ENCODE results near the gene KCNJ9. TPM values are rescaled to one million over a fixed set of nuclear protein-coding genes. Genes with fewer than 3 reads are reported as not detected.

Gene KCNJ9
- polyA plus RNA-seq, 1 donor from 2014 or later: 8.0 TPM

DNA sequence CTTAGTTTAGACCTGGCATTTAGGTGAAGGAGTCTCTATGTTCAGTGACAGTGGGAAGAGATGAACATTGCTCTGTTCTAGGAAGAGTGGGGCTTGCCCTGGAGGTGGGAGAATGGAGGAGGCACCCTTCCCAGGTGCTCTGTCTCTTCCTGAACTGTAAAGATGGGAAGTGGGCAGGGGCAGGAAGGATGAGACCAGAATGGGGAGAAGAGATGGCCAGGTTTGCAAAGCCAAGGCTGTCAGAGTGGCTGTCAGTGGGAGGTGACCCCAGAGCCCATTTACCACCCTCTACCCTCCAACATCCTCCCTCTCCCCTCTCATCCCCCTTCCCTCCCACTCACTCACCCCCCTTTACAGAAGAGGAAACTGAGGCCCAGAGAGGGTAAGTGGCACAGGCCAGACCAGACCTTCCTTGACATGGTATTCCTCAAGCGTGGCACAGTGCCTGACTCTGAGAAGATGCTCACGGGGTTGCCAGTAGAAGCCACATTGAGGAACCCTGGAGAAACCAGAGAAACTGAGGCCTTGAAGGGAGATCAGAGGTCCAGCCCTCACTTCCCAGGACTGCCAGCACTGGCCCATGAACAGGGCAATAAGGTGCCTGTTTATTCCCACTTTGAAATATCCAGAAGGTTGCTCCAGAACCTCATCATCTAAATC lies 18.5 kb downstream of the KCNJ9 start:
- H3K27ac ChIP-seq (ENCODE audit: low read length): no peak overlapping the region
- H3K4me2 ChIP-seq (ENCODE audit: low read length): no peak overlapping the region
- no peaks in the 10 kb centered on the region for H3K36me3 ChIP-seq (ENCODE audit: insufficient read depth, low read length)
- no peaks in the 10 kb centered on the region for H3K9me2 ChIP-seq (ENCODE audit: insufficient read depth, low read length)
- H2AFZ ChIP-seq (ENCODE audit: low read depth, low read length): no peak overlapping the region
- no peaks in the 10 kb centered on the region for H3K79me2 ChIP-seq (replicated peaks; ENCODE audit: insufficient read depth, low read length)
- H4K20me1 ChIP-seq (ENCODE audit: insufficient read depth): no peaks in the 10 kb centered on the region
- no peaks in the 10 kb centered on the region for H3K9me3 ChIP-seq (ENCODE audit: low read length)
- no peaks in the 10 kb centered on the region for H3F3A ChIP-seq (ENCODE audit: insufficient read depth, low read length, poor library complexity, severe bottlenecking)
- no peak overlapping the region for H3K4me3 ChIP-seq (ENCODE audit: low read length)
- no peak overlapping the region for H3K9ac ChIP-seq (ENCODE audit: low read length)
- H3K27me3 ChIP-seq (ENCODE audit: insufficient read depth, low read depth, low read length): no peaks in the 10 kb centered on the region
- TF ChIP-seq TAF1 (IDR thresholded peaks at IDR 0.05; ENCODE audit: low read depth) (no peak), POLR2AphosphoS5 (IDR thresholded peaks at IDR 0.05) (no peak), SMC3 (conservative IDR thresholded peaks at IDR 0.05; ENCODE audit: poor library complexity) (no peak), MXI1 (conservative IDR thresholded peaks at IDR 0.05; ENCODE audit: poor library complexity, severe bottlenecking) (no peak), EP300 (conservative IDR thresholded peaks at IDR 0.05; ENCODE audit: poor library complexity, severe bottlenecking) (no peak), RAD21 (conservative IDR thresholded peaks at IDR 0.05) (no peak)
- TF ChIP-seq, protein P1, sequence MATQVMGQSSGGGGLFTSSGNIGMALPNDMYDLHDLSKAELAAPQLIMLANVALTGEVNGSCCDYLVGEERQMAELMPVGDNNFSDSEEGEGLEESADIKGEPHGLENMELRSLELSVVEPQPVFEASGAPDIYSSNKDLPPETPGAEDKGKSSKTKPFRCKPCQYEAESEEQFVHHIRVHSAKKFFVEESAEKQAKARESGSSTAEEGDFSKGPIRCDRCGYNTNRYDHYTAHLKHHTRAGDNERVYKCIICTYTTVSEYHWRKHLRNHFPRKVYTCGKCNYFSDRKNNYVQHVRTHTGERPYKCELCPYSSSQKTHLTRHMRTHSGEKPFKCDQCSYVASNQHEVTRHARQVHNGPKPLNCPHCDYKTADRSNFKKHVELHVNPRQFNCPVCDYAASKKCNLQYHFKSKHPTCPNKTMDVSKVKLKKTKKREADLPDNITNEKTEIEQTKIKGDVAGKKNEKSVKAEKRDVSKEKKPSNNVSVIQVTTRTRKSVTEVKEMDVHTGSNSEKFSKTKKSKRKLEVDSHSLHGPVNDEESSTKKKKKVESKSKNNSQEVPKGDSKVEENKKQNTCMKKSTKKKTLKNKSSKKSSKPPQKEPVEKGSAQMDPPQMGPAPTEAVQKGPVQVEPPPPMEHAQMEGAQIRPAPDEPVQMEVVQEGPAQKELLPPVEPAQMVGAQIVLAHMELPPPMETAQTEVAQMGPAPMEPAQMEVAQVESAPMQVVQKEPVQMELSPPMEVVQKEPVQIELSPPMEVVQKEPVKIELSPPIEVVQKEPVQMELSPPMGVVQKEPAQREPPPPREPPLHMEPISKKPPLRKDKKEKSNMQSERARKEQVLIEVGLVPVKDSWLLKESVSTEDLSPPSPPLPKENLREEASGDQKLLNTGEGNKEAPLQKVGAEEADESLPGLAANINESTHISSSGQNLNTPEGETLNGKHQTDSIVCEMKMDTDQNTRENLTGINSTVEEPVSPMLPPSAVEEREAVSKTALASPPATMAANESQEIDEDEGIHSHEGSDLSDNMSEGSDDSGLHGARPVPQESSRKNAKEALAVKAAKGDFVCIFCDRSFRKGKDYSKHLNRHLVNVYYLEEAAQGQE (IDR thresholded peaks at IDR 0.05; ENCODE audit: borderline replicate concordance): no peak
- TF ChIP-seq, protein P2, sequence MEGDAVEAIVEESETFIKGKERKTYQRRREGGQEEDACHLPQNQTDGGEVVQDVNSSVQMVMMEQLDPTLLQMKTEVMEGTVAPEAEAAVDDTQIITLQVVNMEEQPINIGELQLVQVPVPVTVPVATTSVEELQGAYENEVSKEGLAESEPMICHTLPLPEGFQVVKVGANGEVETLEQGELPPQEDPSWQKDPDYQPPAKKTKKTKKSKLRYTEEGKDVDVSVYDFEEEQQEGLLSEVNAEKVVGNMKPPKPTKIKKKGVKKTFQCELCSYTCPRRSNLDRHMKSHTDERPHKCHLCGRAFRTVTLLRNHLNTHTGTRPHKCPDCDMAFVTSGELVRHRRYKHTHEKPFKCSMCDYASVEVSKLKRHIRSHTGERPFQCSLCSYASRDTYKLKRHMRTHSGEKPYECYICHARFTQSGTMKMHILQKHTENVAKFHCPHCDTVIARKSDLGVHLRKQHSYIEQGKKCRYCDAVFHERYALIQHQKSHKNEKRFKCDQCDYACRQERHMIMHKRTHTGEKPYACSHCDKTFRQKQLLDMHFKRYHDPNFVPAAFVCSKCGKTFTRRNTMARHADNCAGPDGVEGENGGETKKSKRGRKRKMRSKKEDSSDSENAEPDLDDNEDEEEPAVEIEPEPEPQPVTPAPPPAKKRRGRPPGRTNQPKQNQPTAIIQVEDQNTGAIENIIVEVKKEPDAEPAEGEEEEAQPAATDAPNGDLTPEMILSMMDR (IDR thresholded peaks at IDR 0.05; ENCODE audit: poor library complexity, severe bottlenecking): no peak

DNA sequence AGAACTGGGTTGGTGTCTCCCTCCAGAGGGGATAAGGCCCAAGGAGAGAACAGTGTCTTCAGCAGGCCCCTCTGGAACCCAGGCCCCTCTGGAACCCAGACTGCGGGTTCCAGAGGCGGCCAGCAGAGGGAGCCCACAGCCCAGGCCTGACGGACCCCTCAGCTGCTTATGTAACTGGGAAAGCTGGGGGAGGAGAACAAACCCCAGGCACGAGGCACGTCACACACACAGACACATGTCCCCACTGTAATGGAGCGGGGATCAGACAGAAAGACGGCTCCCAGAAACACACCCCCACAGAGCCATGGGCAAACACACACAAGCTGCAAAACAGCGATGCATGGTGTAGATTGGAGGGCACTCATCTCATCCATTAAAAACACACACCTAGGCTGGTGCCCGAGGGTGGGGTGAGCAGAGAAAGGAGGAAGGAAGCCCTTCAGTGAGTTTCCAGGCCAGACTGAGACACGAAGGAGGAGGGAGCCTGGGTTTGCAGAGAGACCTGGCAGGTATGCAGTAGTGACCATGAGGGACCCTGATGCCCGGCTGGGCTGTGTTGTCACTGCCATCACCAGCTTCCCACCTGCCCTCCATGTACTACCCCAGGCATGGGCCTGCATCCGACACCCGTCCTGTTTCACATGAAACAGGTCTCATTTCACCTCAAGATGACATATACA lies 19.8 kb downstream of the KCNJ9 start:
- Histone ChIP-seq H3K36me3 (ENCODE audit: insufficient read depth, low read length) (no peaks in the 10 kb centered on the region), H3K9me2 (ENCODE audit: insufficient read depth, low read length) (no peaks in the 10 kb centered on the region), H3K4me3 (ENCODE audit: low read length) (no peak overlapping the region), H2AFZ (ENCODE audit: low read depth, low read length) (no peak overlapping the region), H3K9me3 (ENCODE audit: low read length) (no peaks in the 10 kb centered on the region), H4K20me1 (ENCODE audit: insufficient read depth) (no peaks in the 10 kb centered on the region), H3K9ac (ENCODE audit: low read length) (no peak overlapping the region), H3F3A (ENCODE audit: insufficient read depth, low read length, poor library complexity, severe bottlenecking) (no peaks in the 10 kb centered on the region), H3K27ac (ENCODE audit: low read length) (no peak overlapping the region), H3K79me2 (replicated peaks; ENCODE audit: insufficient read depth, low read length) (no peaks in the 10 kb centered on the region), H3K27me3 (ENCODE audit: insufficient read depth, low read depth, low read length) (no peaks in the 10 kb centered on the region), H3K4me2 (ENCODE audit: low read length) (no peak overlapping the region)
- TF ChIP-seq, protein P2 (IDR thresholded peaks at IDR 0.05; ENCODE audit: poor library complexity, severe bottlenecking): peak; percentile 94
- TF ChIP-seq MXI1 (conservative IDR thresholded peaks at IDR 0.05; ENCODE audit: poor library complexity, severe bottlenecking) (peak; percentile 56), EZH2 (IDR thresholded peaks at IDR 0.05; ENCODE audit: borderline replicate concordance, insufficient read depth, low read length, poor library complexity, severe bottlenecking) (no peak), SMC3 (conservative IDR thresholded peaks at IDR 0.05; ENCODE audit: poor library complexity) (peak; percentile 94), EP300 (conservative IDR thresholded peaks at IDR 0.05; ENCODE audit: poor library complexity, severe bottlenecking) (no peak), RAD21 (conservative IDR thresholded peaks at IDR 0.05) (peak; percentile 94)

Data from neural cell (in vitro differentiated cells).